Mucosa of rectum (tissue), 2 donors: ENCODE data around the gene ZC3HAV1L.
"Not testable (repeated sequence)": the region's sequence is repeated elsewhere in the genome, so short reads cannot be mapped to it uniquely, and the experiment has no call there.

Experiments used
- H3K27ac ChIP-seq, 2 donors: one replicate each; pipeline ENCODE4 v1.7.0; 2013; ENCODE audit warnings: inconsistent platforms in 2 of 2, low read depth in 2 of 2, low read length in 2 of 2
- H3K27me3 ChIP-seq, 2 donors: one replicate each; pipeline ENCODE4 v1.7.0; 2013; ENCODE audit warnings: low read length in 2 of 2; ENCODE audit not compliant: control insufficient read depth in 2 of 2, insufficient read depth in 2 of 2
- H3K36me3 ChIP-seq, 2 donors: one replicate each; pipeline ENCODE4 v1.7.0; 2013; ENCODE audit warnings: low read length in 2 of 2; ENCODE audit not compliant: control insufficient read depth in 2 of 2, insufficient read depth in 2 of 2
- H3K4me1 ChIP-seq, 2 donors: one replicate each; pipeline ENCODE4 v1.7.0; 2013; ENCODE audit warnings: low read length in 2 of 2, mild to moderate bottlenecking in 1 of 2; ENCODE audit not compliant: control insufficient read depth in 2 of 2, insufficient read depth in 2 of 2
- H3K4me3 ChIP-seq, 2 donors: one replicate each; pipeline ENCODE4 v1.7.0; 2013; ENCODE audit warnings: low read length in 2 of 2
- H3K9ac ChIP-seq, 2 donors: one replicate each; pipeline ENCODE4 v1.7.0; 2013; ENCODE audit warnings: low read length in 2 of 2, low read depth in 1 of 2, mild to moderate bottlenecking in 1 of 2
- H3K9me3 ChIP-seq, 2 donors: one replicate each; pipeline ENCODE4 v1.7.0; 2013; ENCODE audit warnings: low read length in 2 of 2; ENCODE audit not compliant: control insufficient read depth in 2 of 2
- donor health status: healthy.
- donor health status: Normal muscosa, but diverticular disease.

Gene ZC3HAV1L

GRCh38 chr7:139035586-139036353 is at the start of gene ZC3HAV1L:
ZC3HAV1L (minus strand) TSS chr7:139036042; CDS start chr7:139036017, 25 bp downstream.
- Histone ChIP-seq H3K36me3 (no peaks in the 10 kb centered on the region), H3K4me1 (peaks cover 7% of the 10 kb centered on the region in 2 donors), H3K27ac (peak within 1 kb of the TSS in 1 of 2 donors; percentile 43), H3K27me3 (no peaks in the 10 kb centered on the region), H3K9me3 (no peaks in the 10 kb centered on the region), H3K9ac (peak within 1 kb of the TSS; percentile 56 to 73), H3K4me3 (peak within 1 kb of the TSS; percentile 72 to 73)

- no peaks in the 10 kb centered on the region for H3K4me1 ChIP-seq
- no peaks in the 10 kb centered on the region for H3K9me3 ChIP-seq
- H3K36me3 ChIP-seq = peaks cover 56 to 78% of the 10 kb centered on the region in 2 donors
- H3K9ac ChIP-seq = no peak overlapping the region
- no peaks in the 10 kb centered on the region for H3K27me3 ChIP-seq
- no peak overlapping the region for H3K4me3 ChIP-seq
- H3K27ac ChIP-seq = no peak overlapping the region
Observed at GRCh38 chr7:139084709-139085108, 48.9 kb upstream of the ZC3HAV1L start.

- H3K9me3 ChIP-seq = no peaks in the 10 kb centered on the region
- no peak overlapping the region for H3K9ac ChIP-seq
- no peaks in the 10 kb centered on the region for H3K4me1 ChIP-seq
- no peak overlapping the region for H3K27ac ChIP-seq
- no peak overlapping the region for H3K4me3 ChIP-seq
- peaks cover 64 to 83% of the 10 kb centered on the region in 2 donors for H3K36me3 ChIP-seq
- H3K27me3 ChIP-seq = no peaks in the 10 kb centered on the region
Observed at GRCh38 chr7:139081584-139081983, 45.7 kb upstream of the ZC3HAV1L start.

- no peaks in the 10 kb centered on the region for H3K27me3 ChIP-seq
- no peaks in the 10 kb centered on the region for H3K9me3 ChIP-seq
- H3K27ac ChIP-seq = no peak overlapping the region
- H3K4me3 ChIP-seq = no peak overlapping the region
- H3K4me1 ChIP-seq = no peaks in the 10 kb centered on the region
- H3K36me3 ChIP-seq = peaks cover 67 to 81% of the 10 kb centered on the region in 2 donors
- H3K9ac ChIP-seq = no peak overlapping the region
Observed at GRCh38 chr7:139080905-139081304, 45.1 kb upstream of the ZC3HAV1L start.

- Histone ChIP-seq H3K4me3 (no peak overlapping the region), H3K27ac (no peak overlapping the region), H3K9me3 (no peaks in the 10 kb centered on the region), H3K9ac (no peak overlapping the region), H3K4me1 (peaks cover under 1 to 1% of the 10 kb centered on the region in 2 donors), H3K36me3 (peaks cover 61 to 76% of the 10 kb centered on the region in 2 donors), H3K27me3 (no peaks in the 10 kb centered on the region)
Observed at GRCh38 chr7:139079861-139080260, 44.0 kb upstream of the ZC3HAV1L start.

- Histone ChIP-seq H3K27me3 (no peaks in the 10 kb centered on the region), H3K4me1 (peaks cover 2% of the 10 kb centered on the region in 2 donors), H3K9ac (no peak overlapping the region), H3K36me3 (peaks cover 55 to 70% of the 10 kb centered on the region in 2 donors), H3K9me3 (no peaks in the 10 kb centered on the region), H3K4me3 (no peak overlapping the region), H3K27ac (no peak overlapping the region)
Observed at GRCh38 chr7:139078911-139079310, 43.1 kb upstream of the ZC3HAV1L start.

- Histone ChIP-seq H3K4me1 (peaks cover 2% of the 10 kb centered on the region in 2 donors), H3K9me3 (no peaks in the 10 kb centered on the region), H3K4me3 (no peak overlapping the region), H3K27me3 (no peaks in the 10 kb centered on the region), H3K27ac (no peak overlapping the region), H3K36me3 (peaks cover 55 to 70% of the 10 kb centered on the region in 2 donors), H3K9ac (no peak overlapping the region)
Observed at GRCh38 chr7:139078399-139078798, 42.6 kb upstream of the ZC3HAV1L start.

GRCh38 chr7:139077706-139078105 is 41.9 kb upstream of the ZC3HAV1L start:
- H3K4me3 ChIP-seq, H3K4me1 ChIP-seq, H3K9ac ChIP-seq, H3K27me3 ChIP-seq, H3K9me3 ChIP-seq, H3K27ac ChIP-seq: not testable (repeated sequence)
- H3K36me3 ChIP-seq = peaks cover 52 to 67% of the 10 kb centered on the region in 2 donors

GRCh38 chr7:139075871-139076686 is 40.2 kb upstream of the ZC3HAV1L start:
- H3K27me3 ChIP-seq = no peaks in the 10 kb centered on the region
- H3K9me3 ChIP-seq = no peaks in the 10 kb centered on the region
- H3K27ac ChIP-seq = no peak overlapping the region
- H3K36me3 ChIP-seq = peaks cover 61 to 73% of the 10 kb centered on the region in 2 donors
- H3K4me3 ChIP-seq = no peak overlapping the region
- H3K9ac ChIP-seq = no peak overlapping the region
- H3K4me1 ChIP-seq = peaks cover 2% of the 10 kb centered on the region in 2 donors

GRCh38 chr7:139075031-139075652 is 39.3 kb upstream of the ZC3HAV1L start:
- no peak overlapping the region for H3K27ac ChIP-seq

More at GRCh38 chr7:139075031-139075652, 39.3 kb upstream of the ZC3HAV1L start:
- Histone ChIP-seq H3K9ac (no peak overlapping the region), H3K36me3 (peaks cover 52 to 65% of the 10 kb centered on the region in 2 donors), H3K9me3 (no peaks in the 10 kb centered on the region), H3K4me1 (peaks cover 2% of the 10 kb centered on the region in 2 donors), H3K4me3 (no peak overlapping the region), H3K27me3 (no peaks in the 10 kb centered on the region)
